Esophagus squamous epithelium (tissue), 4 donors: ENCODE data around the gene SPINT4.
"Not testable (repeated sequence)": the region's sequence is repeated elsewhere in the genome, so short reads cannot be mapped to it uniquely, and the experiment has no call there.

Experiments used
- CTCF ChIP-seq, 6 experiments: fragments of 450-650 bp in 4 of 6; fragments of 200-600 bp in 2 of 6; sonication (generic) in 2 of 6; IDR thresholded peaks; one replicate each; pipeline ENCODE4 v1.5.1; 2016 to 2019; ENCODE audit warnings: antibody characterized with exemption in 6 of 6, mild to moderate bottlenecking in 4 of 6, moderate library complexity in 4 of 6
- POLR2A ChIP-seq, 4 donors: fragments of 450-650 bp; IDR thresholded peaks; one replicate each; pipeline ENCODE4 v1.6.1; 2017; ENCODE audit warnings: antibody characterized with exemption in 4 of 4, mild to moderate bottlenecking in 4 of 4, moderate library complexity in 3 of 4

- TF ChIP-seq POLR2A, CTCF (IDR thresholded peaks at IDR 0.05): not testable (repeated sequence)
Observed at GRCh38 chr20:45716141-45716688, 5.9 kb upstream of the SPINT4 start.
